NOMO-1 (cell line): ENCODE results near the gene CTNNA2.
A peak's percentile ranks its signal among the peaks of the same experiment; 100 is the strongest.

Experiments
- DNase-seq, 2 experiments: peaks; one replicate each; lab custom pipeline; 2025; ENCODE audit not compliant: unreplicated experiment in 2 of 2; lab: John Stamatoyannopoulos, UW

The CTNNA2 gene

DNA sequence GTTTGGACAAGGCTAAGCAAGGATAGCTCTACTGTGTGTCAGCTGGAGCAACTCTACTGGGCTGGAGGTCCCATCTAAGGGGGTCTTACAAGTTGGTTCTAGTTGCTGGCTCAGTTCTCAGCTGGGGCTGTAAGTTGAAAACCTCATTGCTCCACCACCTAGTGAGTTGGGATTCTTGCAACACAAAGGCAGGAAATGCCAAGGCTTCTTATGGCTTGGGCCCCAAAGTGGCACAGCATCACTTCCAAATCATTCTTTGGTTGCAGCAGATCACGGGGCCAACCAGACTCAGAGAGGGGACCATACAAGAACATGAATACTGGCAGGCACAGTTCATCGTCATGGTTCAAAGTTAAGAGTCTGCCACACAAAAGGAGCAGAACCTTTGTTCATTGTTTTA is 459.0 kb downstream of the CTNNA2 start:
- DNase-seq = no peak

GRCh38 chr2:79972661-79973060 is 459.8 kb downstream of the CTNNA2 start:
- peak in 1 of 2 experiments; percentile 40 for DNase-seq

DNA sequence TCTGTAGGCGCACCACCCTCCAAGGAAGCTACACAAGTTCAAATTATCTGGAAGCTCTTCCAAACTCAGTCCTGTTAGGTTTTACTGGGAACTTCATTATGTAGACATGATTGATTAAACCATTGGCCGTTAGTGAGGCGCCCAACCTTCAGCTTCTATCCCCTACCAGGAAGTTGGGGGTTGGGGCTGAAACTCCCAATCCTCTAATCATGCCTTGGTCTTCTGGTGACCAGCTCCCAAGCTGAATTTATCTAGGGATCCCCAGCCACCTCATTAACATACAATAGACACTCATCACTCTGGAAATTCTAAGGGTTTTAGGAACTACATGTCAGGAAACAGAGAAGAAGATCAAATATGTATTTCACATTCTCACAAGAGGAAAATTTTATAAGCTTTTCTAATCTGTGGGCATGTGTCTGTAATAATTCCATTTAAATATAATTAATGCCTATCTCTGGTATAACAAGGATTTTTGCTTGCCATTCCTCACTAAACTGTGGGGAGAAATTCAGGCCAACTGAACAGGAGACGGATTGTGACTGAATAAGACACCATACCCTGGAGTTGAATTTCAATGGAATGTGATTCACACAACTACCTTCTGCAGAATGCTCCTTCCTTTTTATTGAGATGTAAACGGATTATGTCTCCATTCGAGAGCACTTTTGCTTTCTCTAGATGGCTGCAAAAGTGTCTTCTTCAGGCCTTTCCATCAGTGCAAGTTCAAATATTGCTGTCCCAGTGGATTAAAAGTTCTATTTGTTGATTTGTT is 463.1 kb downstream of the CTNNA2 start:
- no peak for DNase-seq

DNA sequence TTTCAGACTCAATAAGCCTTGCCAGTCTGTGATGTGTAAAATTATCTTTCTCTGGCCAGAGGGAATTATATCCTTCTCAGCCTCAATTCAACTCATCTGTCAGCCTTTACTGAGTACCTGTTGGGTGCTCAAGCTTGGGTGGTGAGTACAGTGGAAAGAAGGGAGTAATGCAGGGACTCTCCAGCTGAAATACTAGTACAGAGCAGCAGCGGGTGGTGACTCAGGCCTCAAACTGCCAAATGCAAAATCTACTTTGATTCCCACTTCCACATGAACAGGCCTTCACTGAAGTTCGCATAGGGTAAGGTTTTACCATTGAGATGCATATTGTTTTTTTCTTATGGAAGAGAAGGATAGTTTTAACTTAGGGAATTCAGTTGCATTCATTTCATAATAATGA is 464.9 kb downstream of the CTNNA2 start:
- DNase-seq = no peak

DNA sequence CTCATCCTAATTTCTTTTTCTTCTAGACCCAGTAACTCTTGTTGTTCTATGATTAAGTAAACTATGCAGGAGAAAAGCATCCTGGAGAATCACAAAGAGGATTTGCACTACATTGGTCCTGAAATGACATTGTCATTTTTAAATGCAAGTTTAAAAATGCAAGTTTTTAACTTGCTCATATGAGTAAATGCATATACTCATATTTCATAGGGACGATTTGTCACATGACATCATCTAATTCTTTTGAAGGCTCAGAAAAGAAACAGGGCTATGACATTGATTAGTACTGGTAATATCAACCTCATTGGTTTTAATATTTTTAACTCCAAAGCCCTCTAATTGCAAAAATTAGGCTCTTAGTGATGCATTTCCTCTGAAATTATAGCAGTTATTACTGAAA is 467.3 kb downstream of the CTNNA2 start:
- no peak for DNase-seq

DNA sequence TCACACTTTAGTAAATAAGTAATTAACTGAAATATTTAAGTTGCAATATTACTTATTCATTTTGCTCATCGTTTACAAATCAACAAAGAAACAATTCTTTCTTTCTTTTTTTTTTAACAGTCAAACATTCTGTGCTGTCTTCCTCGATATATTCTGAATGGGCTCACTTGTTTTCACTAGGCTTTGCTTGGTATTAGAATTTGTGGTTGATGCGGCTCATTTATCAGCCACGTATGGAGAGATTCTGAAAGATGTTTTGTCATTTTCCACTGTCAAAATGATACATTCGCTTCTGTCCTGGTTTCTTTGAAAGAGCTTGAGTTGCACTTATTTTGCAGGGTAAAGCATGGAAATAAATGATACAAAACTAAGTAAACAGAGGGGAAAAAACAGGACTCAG is 468.0 kb downstream of the CTNNA2 start:
- no peak for DNase-seq

DNA sequence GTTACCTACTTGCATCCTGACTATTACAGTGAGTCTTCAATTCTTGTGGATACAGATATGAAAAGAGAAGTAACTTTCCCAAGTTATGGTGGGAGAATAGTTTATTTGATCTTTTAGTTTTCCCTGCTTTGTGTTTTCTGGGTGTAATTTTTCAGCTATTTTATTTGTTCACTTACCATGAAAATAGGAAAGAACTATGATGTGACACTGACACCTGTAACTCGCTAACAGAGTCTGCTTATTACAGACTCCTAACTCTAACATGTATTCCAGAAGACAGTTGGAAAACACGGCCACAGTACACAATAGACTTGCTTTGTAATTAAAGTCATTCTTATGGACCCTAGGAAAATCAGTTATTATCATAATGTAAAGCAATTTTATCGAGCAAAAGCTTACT is 468.5 kb downstream of the CTNNA2 start:
- DNase-seq = no peak

- no peak for DNase-seq
These were observed 469.6 kb downstream of the CTNNA2 start for GRCh38 chr2:79982445-79982844.

DNA sequence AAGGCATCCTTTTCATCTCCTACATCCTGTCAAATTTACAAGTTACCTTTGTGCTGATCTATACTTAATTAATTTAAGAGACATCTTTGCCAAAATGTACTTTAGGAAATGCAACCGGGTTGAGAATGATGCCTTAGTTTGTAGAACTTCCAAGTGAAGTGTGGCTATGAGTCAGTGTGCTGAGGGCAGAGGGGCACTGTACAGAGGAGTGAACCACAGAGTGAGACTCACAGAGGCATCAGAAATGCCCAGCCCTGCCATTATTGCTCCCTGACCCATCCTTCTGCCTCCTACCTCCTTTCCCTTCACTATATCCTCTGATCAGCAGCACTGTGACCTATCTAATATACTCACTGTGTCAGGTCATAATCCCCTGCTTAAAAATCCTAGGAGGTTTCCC is 471.6 kb downstream of the CTNNA2 start:
- no peak for DNase-seq

GRCh38 chr2:79985145-79985544 is 472.3 kb downstream of the CTNNA2 start:
- DNase-seq = no peak

GRCh38 chr2:79985571-79985970 is 472.7 kb downstream of the CTNNA2 start:
- DNase-seq = no peak

GRCh38 chr2:79993144-79993543 is 480.3 kb downstream of the CTNNA2 start:
- peak; percentile 66 to 83 for DNase-seq

GRCh38 chr2:79994161-79994560 is 481.3 kb downstream of the CTNNA2 start:
- DNase-seq = peak; percentile 63 to 75

- DNase-seq = no peak
These were observed 482.1 kb downstream of the CTNNA2 start for GRCh38 chr2:79994965-79995364.

GRCh38 chr2:79996709-79997108 is 483.9 kb downstream of the CTNNA2 start:
- DNase-seq = no peak

DNA sequence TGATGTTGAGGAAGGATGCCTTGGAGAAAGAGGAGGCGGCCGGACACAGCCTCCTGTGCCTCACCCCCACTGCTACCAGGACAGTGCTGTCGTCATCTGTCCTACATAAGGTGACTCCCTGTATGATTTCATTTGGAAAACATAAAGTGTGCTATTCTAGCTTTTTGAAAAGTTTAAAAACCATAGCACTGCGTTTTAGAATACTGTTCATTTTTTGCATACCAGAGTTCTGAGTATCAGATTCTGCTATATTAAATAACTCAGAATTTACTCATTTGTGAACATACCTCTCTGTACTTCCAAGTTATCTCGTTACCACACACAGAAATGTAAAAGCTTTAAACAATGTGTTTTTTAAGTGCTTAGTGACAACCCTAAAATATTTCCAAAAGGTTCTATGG is 488.9 kb downstream of the CTNNA2 start:
- DNase-seq = no peak

DNA sequence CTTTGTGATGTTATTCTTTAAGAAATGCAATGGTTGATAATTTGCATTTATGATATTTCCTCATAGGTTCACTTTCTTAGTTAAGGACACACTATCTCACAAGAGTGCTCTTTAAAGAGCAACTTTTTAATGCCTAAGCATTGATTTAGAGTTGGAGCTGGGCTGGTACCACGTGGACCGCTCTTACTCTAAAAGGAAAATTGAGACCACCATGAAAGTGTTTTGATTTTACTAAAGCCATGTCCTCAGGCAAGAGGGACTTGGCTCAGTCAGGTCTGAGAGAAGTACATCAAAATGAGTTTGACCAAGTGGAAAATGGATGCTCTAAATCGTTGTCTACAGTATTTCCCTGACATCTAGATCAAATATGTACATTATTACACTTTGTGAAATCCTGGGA is 489.3 kb downstream of the CTNNA2 start:
- DNase-seq = no peak

DNA sequence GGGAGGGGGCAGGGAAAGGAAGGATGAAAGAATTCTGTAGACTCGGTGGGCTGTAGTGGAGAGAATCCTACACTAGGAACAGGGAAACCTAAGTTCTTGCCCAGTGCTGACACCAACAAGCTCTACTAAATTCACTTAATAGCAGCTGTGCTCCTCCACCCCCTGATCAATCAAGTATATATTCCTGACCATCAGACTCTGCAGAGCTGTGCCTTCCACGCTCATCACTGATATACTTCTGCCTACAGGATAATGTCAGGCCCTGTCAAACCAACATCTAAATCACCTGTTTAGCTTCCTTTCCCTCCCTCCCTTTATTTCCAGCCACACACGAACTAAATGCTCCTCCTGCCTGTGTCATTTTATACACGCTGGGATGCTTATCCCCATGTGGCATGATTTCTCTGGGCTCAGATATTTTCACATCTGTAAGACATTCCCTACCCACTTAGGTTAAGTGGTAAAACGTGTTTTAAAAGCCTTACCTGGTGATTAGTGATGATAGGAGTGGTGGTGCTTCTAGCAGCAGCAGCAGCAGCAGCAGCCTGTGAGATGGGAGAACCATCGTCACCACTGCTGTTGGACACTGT is 489.8 kb downstream of the CTNNA2 start:
- DNase-seq = no peak

DNA sequence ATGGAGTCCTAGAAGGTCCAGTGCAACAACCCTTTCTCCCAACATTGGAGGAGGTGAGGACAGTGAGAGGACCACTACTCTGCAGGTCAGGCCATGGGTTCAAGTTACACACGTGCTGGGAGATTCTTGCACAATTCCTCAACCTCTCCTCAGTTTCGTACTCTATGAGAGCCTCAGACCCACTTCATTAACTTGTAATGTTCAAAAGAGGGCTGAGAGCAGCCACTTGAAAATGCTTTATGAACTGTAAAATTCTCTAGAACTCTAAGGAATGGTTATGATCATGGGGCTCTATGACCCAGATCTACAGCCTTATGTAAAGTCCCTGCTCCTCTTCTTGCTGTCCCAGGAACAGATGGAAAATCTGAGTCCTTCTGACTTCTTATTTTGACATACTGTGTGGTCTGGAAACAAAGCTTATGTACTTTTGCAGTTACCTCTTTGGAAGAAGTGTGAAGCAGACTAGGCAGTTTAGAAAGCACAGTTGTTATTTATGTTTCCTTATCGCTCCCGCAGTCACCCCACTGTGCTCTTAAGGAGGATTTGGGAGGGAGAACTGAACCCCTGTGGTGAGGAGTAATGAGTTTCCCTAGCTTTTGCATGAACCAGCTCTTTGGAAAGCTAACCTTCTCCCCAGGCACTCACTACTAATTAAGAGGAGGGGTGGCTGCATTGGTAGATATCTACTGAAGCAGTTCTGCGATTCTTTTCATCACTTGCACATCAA is 495.1 kb downstream of the CTNNA2 start:
- DNase-seq = no peak

GRCh38 chr2:80008596-80008995 is 495.7 kb downstream of the CTNNA2 start:
- DNase-seq = no peak

DNA sequence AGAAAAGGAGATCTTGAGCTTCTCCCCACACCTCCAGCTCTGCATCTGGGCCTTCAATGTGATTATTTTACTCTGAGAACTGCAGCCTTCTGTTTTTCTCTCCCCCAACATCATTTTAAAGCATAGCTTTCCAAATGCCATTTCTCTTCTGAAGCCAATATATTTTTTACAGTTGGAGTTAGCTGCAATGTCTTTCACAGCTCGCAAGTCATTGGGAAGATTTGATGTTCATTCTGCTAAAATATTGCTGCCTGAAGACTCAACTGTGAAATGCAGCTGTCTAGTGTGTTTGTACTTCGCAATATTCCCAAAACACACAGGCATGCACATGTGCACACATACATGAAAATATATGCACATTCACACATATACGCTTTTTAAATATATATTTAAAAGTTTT is 496.4 kb downstream of the CTNNA2 start:
- no peak for DNase-seq

DNA sequence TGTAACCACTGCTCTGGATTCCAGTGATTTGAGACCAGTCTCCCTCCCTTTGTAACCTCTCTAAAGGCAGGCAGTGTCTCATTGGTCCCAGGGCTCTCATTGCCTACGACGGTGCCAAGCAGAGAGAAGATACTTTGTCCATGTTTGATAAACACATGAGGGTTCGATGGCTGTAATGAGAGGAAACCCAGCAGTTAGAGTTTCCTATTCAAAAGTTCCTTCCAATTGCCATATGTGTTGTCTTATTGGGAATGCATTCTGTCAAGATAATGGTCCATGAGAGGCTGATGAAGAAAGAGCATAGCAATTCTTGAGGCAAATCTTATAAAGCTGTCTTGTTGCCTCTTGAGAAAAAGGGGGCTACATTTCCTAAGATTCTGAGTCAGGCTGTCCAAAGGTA is 499.2 kb downstream of the CTNNA2 start:
- no peak for DNase-seq
